HG02763 (cell line): Measurements from ENCODE around the gene BCL2L15.

Experiments
- ATAC-seq: cut with Tn5 transposase; IDR thresholded peaks from one replicate; pipeline ENCODE4 v1.9.1; 2021; ENCODE audit warnings: mild to moderate bottlenecking, moderate library complexity; ENCODE audit not compliant: unreplicated experiment

Gene BCL2L15

DNA sequence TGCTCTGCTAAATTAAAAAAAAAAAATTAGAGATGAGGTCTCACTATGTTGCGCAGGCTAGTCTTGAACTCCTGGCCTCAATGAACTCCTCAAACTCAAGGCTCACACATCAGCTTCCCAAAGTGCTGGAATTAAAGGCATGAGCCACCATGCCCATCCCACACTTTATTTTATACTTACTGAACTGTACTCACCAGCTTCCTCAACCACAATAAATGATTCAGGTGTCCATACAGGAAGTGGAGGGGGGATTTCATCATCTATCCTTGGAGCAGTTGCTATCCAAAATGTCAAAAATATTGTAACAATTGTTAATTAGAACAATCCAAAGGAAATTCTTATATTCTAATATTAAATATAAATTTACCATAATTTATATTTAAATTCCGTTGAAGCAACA lies 52.7 kb downstream of the BCL2L15 start:
- ATAC-seq = no peak
